HEK293T (cell line): ENCODE data around the gene NOP56.

ENCODE experiments used
- CTCF ChIA-PET: fragments of 350-600 bp; formaldehyde crosslinking; extraction: SDS; loops from one replicate; lab custom pipeline; 2021; ENCODE audit warnings: antibody characterized with exemption, inconsistent platforms; lab: Yijun Ruan, JAX
- POLR2A ChIA-PET: fragments of 350-600 bp; formaldehyde crosslinking; extraction: SDS; loops from one replicate; lab custom pipeline; 2020; ENCODE audit warnings: antibody characterized with exemption, inconsistent platforms; lab: Yijun Ruan, JAX
- DNase-seq: peaks from one replicate; pipeline ENCODE4 v3.0.0; 2012; ENCODE audit warnings: mixed read lengths; ENCODE audit errors: extremely low spot score
- ARNT ChIP-seq: fragments of 450-650 bp; IDR thresholded peaks from 2 replicates; pipeline ENCODE4 v1.6.1; 2017; ENCODE audit warnings: mild to moderate bottlenecking
- BHLHE40 ChIP-seq: fragments of 450-650 bp; IDR thresholded peaks from 2 replicates; pipeline ENCODE4 v1.6.1; 2016; ENCODE audit warnings: mild to moderate bottlenecking, moderate library complexity, borderline replicate concordance
- CTBP1 ChIP-seq: fragments of 450-650 bp; IDR thresholded peaks from 2 replicates; pipeline ENCODE4 v1.6.1; 2016; ENCODE audit warnings: borderline replicate concordance
- ELF4 ChIP-seq: fragments of 450-650 bp; IDR thresholded peaks from 2 replicates; pipeline ENCODE4 v1.6.1; 2017; ENCODE audit warnings: antibody characterized with exemption
- FOXA1 ChIP-seq: fragments of 450-650 bp; IDR thresholded peaks from 2 replicates; pipeline ENCODE4 v1.6.1; 2016; ENCODE audit warnings: mild to moderate bottlenecking
- FOXK2 ChIP-seq: fragments of 450-650 bp; IDR thresholded peaks from 2 replicates; pipeline ENCODE4 v1.6.1; 2016; ENCODE audit warnings: mild to moderate bottlenecking
- FOXM1 ChIP-seq: fragments of 450-650 bp; IDR thresholded peaks from 2 replicates; pipeline ENCODE4 v1.6.1; 2017; ENCODE audit warnings: mild to moderate bottlenecking, borderline replicate concordance
- HDGF ChIP-seq: fragments of 450-650 bp; IDR thresholded peaks from 2 replicates; pipeline ENCODE4 v1.6.1; 2017; ENCODE audit warnings: antibody characterized with exemption, borderline replicate concordance
- L3MBTL2 ChIP-seq: fragments of 450-650 bp; conservative IDR thresholded peaks from 2 replicates; pipeline ENCODE4 v1.6.1; 2016; ENCODE audit warnings: mild to moderate bottlenecking
- LEF1 ChIP-seq: fragments of 450-650 bp; IDR thresholded peaks from 2 replicates; pipeline ENCODE4 v1.6.1; 2017; ENCODE audit warnings: mild to moderate bottlenecking, borderline replicate concordance
- NFRKB ChIP-seq: fragments of 450-650 bp; IDR thresholded peaks from 2 replicates; pipeline ENCODE4 v1.6.1; 2016; ENCODE audit warnings: mild to moderate bottlenecking, moderate library complexity
- PKNOX1 ChIP-seq: fragments of 450-650 bp; IDR thresholded peaks from 2 replicates; pipeline ENCODE4 v1.6.1; 2016
- SP1 ChIP-seq: fragments of 450-650 bp; IDR thresholded peaks from 2 replicates; pipeline ENCODE4 v1.6.1; 2017
- SUZ12 ChIP-seq: fragments of 450-650 bp; IDR thresholded peaks from 2 replicates; pipeline ENCODE4 v1.6.1; 2016; ENCODE audit warnings: mild to moderate bottlenecking
- TARDBP ChIP-seq: fragments of 450-650 bp; IDR thresholded peaks from 2 replicates; pipeline ENCODE4 v1.6.1; 2016
- ZNF384 ChIP-seq: fragments of 450-650 bp; IDR thresholded peaks from 2 replicates; pipeline ENCODE4 v1.6.1; 2016

The NOP56 gene

GRCh38 chr20:2697768-2698167, 45.3 kb downstream of the NOP56 start:
- DNase-seq: no peak
- TF ChIP-seq SUZ12 (no peak), NFRKB (no peak), TARDBP (no peak), LEF1 (no peak), L3MBTL2 (no peak), FOXM1 (no peak), ZNF384 (no peak), HDGF (no peak), FOXA1 (no peak), ELF4 (no peak), SP1 (no peak), FOXK2 (no peak), BHLHE40 (no peak), PKNOX1 (no peak)
- ChIA-PET POLR2A (no interaction called here), CTCF (no interaction called here)

GRCh38 chr20:2698186-2698817, 45.9 kb downstream of the NOP56 start:
- POLR2A ChIA-PET: no interaction called here
- no peak for DNase-seq
- CTCF ChIA-PET: no interaction called here
- no peak for TF ChIP-seq LEF1
- no peak for TF ChIP-seq FOXM1
- no peak for TF ChIP-seq NFRKB
- TF ChIP-seq ELF4: no peak
- no peak for TF ChIP-seq ZNF384
- TF ChIP-seq SUZ12: no peak
- no peak for TF ChIP-seq BHLHE40
- no peak for TF ChIP-seq FOXK2
- no peak for TF ChIP-seq FOXA1
- TF ChIP-seq ARNT: no peak
- no peak for TF ChIP-seq HDGF
- TF ChIP-seq TARDBP: no peak

- ChIA-PET CTCF (no interaction called here), POLR2A (no interaction called here)
- DNase-seq: no peak
- TF ChIP-seq FOXK2 (no peak), ARNT (no peak), FOXM1 (no peak), ELF4 (no peak)
These were observed 46.5 kb downstream of the NOP56 start for GRCh38 chr20:2698912-2699311.

- DNase-seq: no peak
- ChIA-PET CTCF (no interaction called here), POLR2A (no interaction called here)
- TF ChIP-seq NFRKB: no peak
- TF ChIP-seq LEF1: no peak
These were observed 47.5 kb downstream of the NOP56 start for GRCh38 chr20:2699775-2700413.

GRCh38 chr20:2700913-2701620, 48.6 kb downstream of the NOP56 start:
- CTCF ChIA-PET: interaction anchor here (0.6 to 0.7 kb wide), 2 partner anchors 14 to 132 kb away, joined by 3 read pairs; no protein-coding TSS in a partner anchor
- TF ChIP-seq FOXK2 (no peak), CTBP1 (no peak), ZNF384 (no peak), SP1 (no peak)
- POLR2A ChIA-PET: no interaction called here
- DNase-seq: no peak

- ChIA-PET POLR2A (no interaction called here), CTCF (no interaction called here)
- TF ChIP-seq HDGF: no peak
- no peak for TF ChIP-seq ZNF384
- DNase-seq: no peak
These were observed 49.2 kb downstream of the NOP56 start for GRCh38 chr20:2701671-2702081.

- POLR2A ChIA-PET: no interaction called here
These were observed 51.5 kb downstream of the NOP56 start for GRCh38 chr20:2703716-2704475.

More at GRCh38 chr20:2703716-2704475, 51.5 kb downstream of the NOP56 start:
- CTCF ChIA-PET: no interaction called here
- TF ChIP-seq ZNF384 (no peak), L3MBTL2 (no peak), ELF4 (no peak), FOXM1 (no peak), NFRKB (no peak), SUZ12 (no peak), ARNT (no peak), PKNOX1 (no peak), CTBP1 (no peak), HDGF (no peak), SP1 (no peak), BHLHE40 (no peak), FOXK2 (no peak), LEF1 (no peak), TARDBP (no peak), FOXA1 (no peak)
- no peak for DNase-seq
